Fibroblast of skin of right quadriceps (primary cell): ENCODE data around the gene PRMT3.
"Not testable (repeated sequence)": the region's sequence is repeated elsewhere in the genome, so short reads cannot be mapped to it uniquely, and the experiment has no call there.

Source experiments
- DNase-seq: peaks from one replicate; pipeline ENCODE4 v3.0.0-alpha.2; 2013

Gene PRMT3

GRCh38 chr11:20457934-20458680 lies 70.6 kb downstream of the PRMT3 start:
- no peak for DNase-seq

- no peak for DNase-seq
Observed at GRCh38 chr11:20458905-20459632, 71.6 kb downstream of the PRMT3 start.

- no peak for DNase-seq
Observed at GRCh38 chr11:20459865-20460264, 72.3 kb downstream of the PRMT3 start.

GRCh38 chr11:20464518-20464917 lies 77.0 kb downstream of the PRMT3 start:
- DNase-seq: no peak

- no peak for DNase-seq
Observed at GRCh38 chr11:20467487-20468185, 80.1 kb downstream of the PRMT3 start.

GRCh38 chr11:20470348-20470747 lies 82.8 kb downstream of the PRMT3 start:
- no peak for DNase-seq

- not testable (repeated sequence) for DNase-seq
Observed at GRCh38 chr11:20471929-20472328, 84.4 kb downstream of the PRMT3 start.

GRCh38 chr11:20474176-20474881 lies 86.8 kb downstream of the PRMT3 start:
- DNase-seq: no peak

GRCh38 chr11:20474882-20475517 lies 87.5 kb downstream of the PRMT3 start:
- no peak for DNase-seq

GRCh38 chr11:20477418-20478090 lies 90.0 kb downstream of the PRMT3 start:
- no peak for DNase-seq

- no peak for DNase-seq
Observed at GRCh38 chr11:20479513-20479912, 92.0 kb downstream of the PRMT3 start.

- DNase-seq: no peak
Observed at GRCh38 chr11:20483931-20484330, 96.4 kb downstream of the PRMT3 start.

GRCh38 chr11:20484416-20484815 lies 96.9 kb downstream of the PRMT3 start:
- DNase-seq: not testable (repeated sequence)

- no peak for DNase-seq
Observed at GRCh38 chr11:20488352-20488751, 100.8 kb downstream of the PRMT3 start.

- DNase-seq: no peak
Observed at GRCh38 chr11:20489948-20490347, 102.4 kb downstream of the PRMT3 start.

GRCh38 chr11:20493340-20493739 lies 105.8 kb downstream of the PRMT3 start:
- no peak for DNase-seq

- no peak for DNase-seq
Observed at GRCh38 chr11:20497124-20497792, 109.7 kb downstream of the PRMT3 start.

- DNase-seq: no peak
Observed at GRCh38 chr11:20501252-20501651, 113.7 kb downstream of the PRMT3 start.

GRCh38 chr11:20501971-20502370 lies 114.5 kb downstream of the PRMT3 start:
- DNase-seq: no peak

GRCh38 chr11:20511982-20512381 lies 124.5 kb downstream of the PRMT3 start:
- no peak for DNase-seq

- DNase-seq: no peak
Observed at GRCh38 chr11:20512869-20513268, 125.4 kb downstream of the PRMT3 start.
